ENCODE data around the gene PRKN. TPM values are rescaled to one million over a fixed set of nuclear protein-coding genes. Genes with fewer than 3 reads are reported as not detected.

PRKN gene
- polyA plus RNA-seq, 3 donors: 0.41 to 16.8 (median 2.1) TPM

GRCh38 chr6:162217058-162217457 is 510.5 kb downstream of the PRKN start:
- WGBS, 3 donors: 85 to 94% (median 91%) methylated on average over 1 of the region's 1 CpG

GRCh38 chr6:162211777-162212176 is 515.8 kb downstream of the PRKN start:
- 90 to 96% (median 96%) methylated on average over 1 of the region's 1 CpG for WGBS, 3 donors
- no peak overlapping the region for H3K27ac ChIP-seq (ENCODE audit: low read depth, low read length)

More at GRCh38 chr6:162217058-162217457, 510.5 kb downstream of the PRKN start:
- no peak overlapping the region for H3K27ac ChIP-seq (ENCODE audit: low read depth, low read length)

GRCh38 chr6:162211022-162211421 is 516.5 kb downstream of the PRKN start:
- H3K27ac ChIP-seq (ENCODE audit: low read depth, low read length): no peak overlapping the region
- WGBS, 3 donors: 51 to 80% (median 68%) methylated on average over 3 of the region's 3 CpGs

- no peak overlapping the region for H3K27ac ChIP-seq (ENCODE audit: low read depth, low read length)
- WGBS, 3 donors: 42 to 74% (median 62%) methylated on average over 5 of the region's 5 CpGs
These were observed 524.3 kb downstream of the PRKN start for GRCh38 chr6:162203287-162203686.

- WGBS, 3 donors: 74 to 77% (median 77%) methylated on average over 9 of the region's 9 CpGs
These were observed 526.4 kb downstream of the PRKN start for GRCh38 chr6:162200945-162201690.

GRCh38 chr6:162200041-162200440 is 527.5 kb downstream of the PRKN start:
- WGBS, 3 donors: 89 to 92% (median 90%) methylated on average over 9 of the region's 9 CpGs
- H3K27ac ChIP-seq (ENCODE audit: low read depth, low read length): no peak overlapping the region

More at GRCh38 chr6:162200945-162201690, 526.4 kb downstream of the PRKN start:
- H3K27ac ChIP-seq (ENCODE audit: low read depth, low read length): no peak overlapping the region

GRCh38 chr6:162198925-162199324 is 528.6 kb downstream of the PRKN start:
- WGBS, 3 donors: 91 to 95% (median 91%) methylated on average over 3 of the region's 3 CpGs
- H3K27ac ChIP-seq (ENCODE audit: low read depth, low read length): no peak overlapping the region

GRCh38 chr6:162198076-162198475 is 529.5 kb downstream of the PRKN start:
- no peak overlapping the region for H3K27ac ChIP-seq (ENCODE audit: low read depth, low read length)
- 83 to 94% (median 89%) methylated on average over 1 of the region's 1 CpG for WGBS, 3 donors

GRCh38 chr6:162195441-162195840 is 532.1 kb downstream of the PRKN start:
- whole genome bisulfite sequencing, 3 donors: 74 to 86% (median 76%) methylated on average over 2 of the region's 2 CpGs
- H3K27ac ChIP-seq (ENCODE audit: low read depth, low read length): no peak overlapping the region

- H3K27ac ChIP-seq (ENCODE audit: low read depth, low read length): no peak overlapping the region
- WGBS, 3 donors: 88 to 91% (median 88%) methylated on average over 6 of the region's 6 CpGs
These were observed 536.6 kb downstream of the PRKN start for GRCh38 chr6:162190981-162191380.

GRCh38 chr6:162187168-162187935 is 540.2 kb downstream of the PRKN start:
- no peak overlapping the region for H3K27ac ChIP-seq (ENCODE audit: low read depth, low read length)
- WGBS, 3 donors: 77 to 85% (median 84%) methylated on average over 4 of the region's 4 CpGs

- WGBS, 3 donors: 72 to 90% (median 78%) methylated on average over 9 of the region's 9 CpGs
- no peak overlapping the region for H3K27ac ChIP-seq (ENCODE audit: low read depth, low read length)
These were observed 543.1 kb downstream of the PRKN start for GRCh38 chr6:162184465-162184864.

- 53 to 80% (median 68%) methylated on average over 6 of the region's 6 CpGs for WGBS, 3 donors
These were observed 545.7 kb downstream of the PRKN start for GRCh38 chr6:162181741-162182401.

GRCh38 chr6:162181111-162181510 is 546.5 kb downstream of the PRKN start:
- no peak overlapping the region for H3K27ac ChIP-seq (ENCODE audit: low read depth, low read length)
- WGBS, 3 donors: 54 to 81% (median 68%) methylated on average over 5 of the region's 5 CpGs

More at GRCh38 chr6:162181741-162182401, 545.7 kb downstream of the PRKN start:
- H3K27ac ChIP-seq (ENCODE audit: low read depth, low read length): no peak overlapping the region

GRCh38 chr6:162179196-162179951 is 548.2 kb downstream of the PRKN start:
- WGBS, 3 donors: 66 to 77% (median 70%) methylated on average over 7 of the region's 7 CpGs
- H3K27ac ChIP-seq (ENCODE audit: low read depth, low read length): no peak overlapping the region

GRCh38 chr6:162178666-162179065 is 548.9 kb downstream of the PRKN start:
- H3K27ac ChIP-seq (ENCODE audit: low read depth, low read length): no peak overlapping the region
- 92 to 94% (median 94%) methylated on average over 8 of the region's 8 CpGs for WGBS, 3 donors

- H3K27ac ChIP-seq (ENCODE audit: low read depth, low read length): no peak overlapping the region
- 92 to 96% (median 92%) methylated on average over 3 of the region's 3 CpGs for WGBS, 3 donors
These were observed 549.3 kb downstream of the PRKN start for GRCh38 chr6:162178266-162178665.

- H3K27ac ChIP-seq (ENCODE audit: low read depth, low read length): no peak overlapping the region
- WGBS, 3 donors: 25 to 53% (median 39%) methylated on average over 4 of the region's 4 CpGs
These were observed 549.8 kb downstream of the PRKN start for GRCh38 chr6:162177746-162178145.

Measured in adipose tissue (tissue), 3 donors.